GM21367 (cell line): ENCODE measurements around the gene TESMIN.

Experiments
- ATAC-seq: cut with Tn5 transposase; IDR thresholded peaks from one replicate; pipeline ENCODE4 v1.9.1; 2021; ENCODE audit not compliant: unreplicated experiment

TESMIN gene

DNA sequence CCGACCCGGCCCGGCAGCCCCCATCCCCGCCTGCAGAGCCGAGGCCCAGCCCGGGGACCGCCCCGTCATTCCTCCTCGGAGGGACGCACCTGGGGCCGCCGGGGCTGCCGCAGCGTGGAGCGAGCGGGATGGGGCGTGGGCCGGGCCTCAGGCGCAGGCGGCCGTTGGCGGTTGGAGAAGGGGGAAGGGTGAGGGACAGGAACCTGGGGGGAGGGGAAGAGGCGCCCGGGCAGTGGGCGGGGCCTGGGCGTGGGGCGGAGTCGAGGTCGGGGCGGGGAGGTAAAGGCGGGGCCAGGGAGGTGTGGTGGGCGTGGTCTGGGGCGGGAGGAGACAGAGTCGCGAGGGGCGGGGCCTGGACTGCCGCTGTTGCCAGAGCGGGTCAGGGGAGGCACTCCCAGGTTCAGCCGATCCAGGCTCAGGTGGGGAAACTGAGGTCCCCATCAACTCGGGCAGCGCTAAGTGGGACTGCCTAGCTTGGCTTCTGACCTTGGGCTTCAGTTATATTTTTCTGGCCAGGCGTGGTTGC lies at the start of gene TESMIN:
TESMIN (minus strand) TSS at position 190 of the 526 bp plus-strand sequence. CDS start 860 bp downstream, outside the sequence.
- no peak for ATAC-seq

DNA sequence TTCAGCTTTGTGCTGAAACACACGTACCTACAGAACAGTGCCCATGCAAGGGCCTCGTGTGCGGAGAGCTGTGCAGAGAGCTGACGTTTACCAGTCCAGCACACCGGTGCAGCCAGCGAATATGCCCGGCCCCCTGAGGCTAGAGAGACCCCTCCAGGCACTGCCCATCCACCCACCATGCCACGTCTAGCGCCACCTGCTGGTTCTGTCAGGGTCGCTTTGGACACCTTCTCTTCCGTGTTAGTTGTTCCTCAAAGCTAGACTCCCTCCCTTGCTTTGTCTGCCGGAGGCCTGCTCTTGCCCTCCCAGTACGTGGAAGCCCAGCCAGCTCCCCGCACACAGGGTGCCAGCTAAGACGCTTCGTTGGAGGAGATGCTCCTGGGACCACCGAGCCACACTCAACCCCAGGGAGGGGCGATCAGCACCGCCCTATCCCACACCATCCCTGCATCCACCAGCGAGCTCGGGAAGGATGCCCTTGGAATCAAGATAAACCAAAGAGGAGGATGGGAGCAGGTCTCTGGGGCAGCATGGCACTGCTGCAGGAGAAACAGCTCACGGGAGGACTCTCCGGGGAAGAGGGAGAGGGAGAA lies 47.0 kb upstream of the TESMIN start:
- no peak for ATAC-seq

DNA sequence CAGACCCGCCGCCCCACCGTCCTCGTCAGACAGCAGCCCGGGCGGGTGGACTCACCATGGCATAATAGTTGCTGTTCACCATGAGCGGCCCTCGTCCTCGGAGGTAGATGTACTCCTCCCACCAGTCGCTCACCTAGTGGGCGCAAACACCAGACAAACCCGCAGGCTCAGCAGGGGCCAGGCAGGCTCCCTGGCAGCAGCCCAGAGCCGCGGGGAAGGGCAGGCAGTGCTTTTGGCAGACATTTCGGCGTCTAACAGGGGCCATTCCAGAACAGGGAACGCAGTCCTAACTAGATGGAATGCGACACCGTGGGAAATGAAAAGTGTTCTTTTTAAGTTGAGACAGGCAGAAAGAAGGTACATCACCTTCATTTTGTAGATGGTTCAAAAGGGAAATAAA lies 45.5 kb upstream of the TESMIN start:
- no peak for ATAC-seq

DNA sequence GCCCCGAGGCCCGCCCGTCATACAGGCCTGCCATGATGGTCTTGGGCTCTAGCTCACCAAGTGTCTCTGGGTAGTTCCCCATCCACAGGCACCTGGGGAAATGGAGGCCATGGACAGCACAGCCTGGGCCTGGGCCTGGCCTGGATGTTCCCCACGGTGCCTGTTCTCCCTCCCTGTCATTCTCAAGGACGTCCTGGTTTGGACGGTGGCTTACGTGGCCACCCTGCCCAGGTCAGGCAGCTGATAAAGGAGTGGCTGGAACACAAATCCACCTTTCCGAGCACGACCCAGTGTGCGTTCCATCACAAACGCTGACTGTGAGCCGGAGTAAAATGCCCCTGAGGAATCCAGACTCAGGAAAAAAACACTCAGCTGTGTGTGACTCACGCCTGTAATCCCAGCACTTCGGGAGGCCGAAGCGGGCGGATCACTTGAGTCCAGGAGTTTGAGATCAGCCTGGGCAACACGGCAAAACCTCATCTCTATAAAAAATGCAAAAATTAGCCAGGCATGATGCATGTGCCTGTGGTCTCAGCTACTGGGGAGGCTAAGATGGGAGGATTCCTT lies 41.2 kb upstream of the TESMIN start:
- ATAC-seq, result no peak

DNA sequence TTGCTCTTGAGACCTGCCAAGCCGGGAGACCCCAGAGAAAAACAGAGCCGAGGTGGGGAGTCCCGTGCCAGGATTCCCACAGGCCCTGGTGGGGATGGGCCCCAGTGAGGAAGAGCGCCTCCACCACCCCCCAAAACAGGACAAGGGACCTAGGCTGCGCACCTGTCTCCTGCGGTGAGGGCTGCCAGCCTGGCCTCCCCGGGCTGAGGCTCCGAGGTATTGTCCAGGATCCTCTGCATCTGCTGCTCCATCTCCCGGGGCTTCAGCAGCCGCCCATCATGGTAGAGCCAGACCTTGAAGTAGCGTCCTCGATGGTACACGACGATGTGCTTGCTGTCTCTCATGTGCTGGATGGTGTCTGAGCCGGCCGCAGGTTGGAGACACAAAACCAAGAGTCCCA lies 33.3 kb upstream of the TESMIN start:
- ATAC-seq, result no peak

DNA sequence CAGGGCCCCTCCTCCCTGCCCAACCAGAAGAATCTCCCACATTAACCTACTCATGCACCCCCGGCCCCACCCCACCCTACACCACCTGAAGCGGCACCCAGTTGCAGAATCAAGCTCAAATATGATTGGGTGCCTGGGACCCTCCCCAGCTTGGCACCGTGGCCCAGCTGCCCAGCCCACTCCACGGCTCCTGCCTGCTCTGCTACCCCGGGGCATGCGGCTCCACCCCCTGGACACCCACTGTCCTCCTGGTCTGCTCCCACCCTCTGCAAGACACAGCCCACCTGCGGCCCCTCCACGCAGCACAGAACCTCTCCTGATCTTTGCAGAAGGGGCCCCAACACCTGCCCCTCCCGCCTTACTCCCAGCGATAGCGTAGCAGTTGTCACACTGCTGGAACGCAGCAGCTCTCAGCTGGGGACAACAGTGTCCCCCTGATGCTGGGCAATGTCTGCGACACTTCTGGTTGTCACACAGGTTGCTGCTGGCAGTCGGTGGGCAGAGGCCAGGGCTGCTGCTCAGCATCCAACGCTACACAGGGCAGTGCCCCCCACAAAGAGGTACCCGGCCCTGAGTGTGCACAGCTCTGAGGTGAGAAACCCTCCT lies 32.0 kb upstream of the TESMIN start:
- ATAC-seq, result no peak

GRCh38 chr11:68782711-68783110 lies 31.4 kb upstream of the TESMIN start:
- ATAC-seq, result no peak

DNA sequence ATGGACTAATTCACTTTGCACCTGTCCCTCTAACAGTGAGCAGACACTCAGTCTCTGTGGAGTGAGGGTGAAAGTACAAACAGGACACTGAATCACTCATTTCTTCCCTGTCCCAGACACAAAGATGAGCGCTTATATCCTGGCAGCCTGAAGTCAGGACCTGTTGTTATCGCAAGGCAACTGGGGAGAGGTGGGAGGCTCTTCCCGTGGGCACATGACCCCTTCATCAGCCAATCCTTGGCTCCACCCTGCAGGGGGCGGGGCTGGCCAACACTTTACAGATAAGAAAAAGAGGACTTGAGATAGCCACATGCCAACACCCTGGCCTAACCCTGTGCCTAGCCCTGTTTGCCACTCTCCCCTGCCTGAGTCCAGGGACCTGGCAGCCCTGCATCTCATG lies 29.5 kb upstream of the TESMIN start:
- ATAC-seq, result no peak

DNA sequence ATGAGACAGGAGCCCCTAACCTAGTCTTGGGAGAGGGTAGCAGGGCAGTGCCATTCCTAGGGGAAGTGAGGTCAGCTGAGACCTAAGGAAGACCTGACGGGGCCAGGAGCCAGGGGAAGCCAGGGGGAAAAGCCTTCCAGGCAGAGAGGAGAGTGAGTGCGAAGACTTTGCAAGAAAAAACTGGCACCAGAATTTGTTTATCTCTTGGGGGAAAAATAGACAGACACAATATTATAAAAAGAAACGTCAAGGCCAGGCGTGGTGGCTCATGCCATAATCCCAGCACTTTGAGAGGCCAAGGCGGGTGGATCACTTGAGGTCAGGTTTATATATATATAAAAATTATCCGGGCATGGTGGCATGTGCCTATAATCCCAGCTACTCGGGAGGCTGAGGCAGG lies 26.9 kb upstream of the TESMIN start:
- ATAC-seq, result no peak

GRCh38 chr11:68776442-68777235 lies 25.3 kb upstream of the TESMIN start:
- ATAC-seq, result no peak

DNA sequence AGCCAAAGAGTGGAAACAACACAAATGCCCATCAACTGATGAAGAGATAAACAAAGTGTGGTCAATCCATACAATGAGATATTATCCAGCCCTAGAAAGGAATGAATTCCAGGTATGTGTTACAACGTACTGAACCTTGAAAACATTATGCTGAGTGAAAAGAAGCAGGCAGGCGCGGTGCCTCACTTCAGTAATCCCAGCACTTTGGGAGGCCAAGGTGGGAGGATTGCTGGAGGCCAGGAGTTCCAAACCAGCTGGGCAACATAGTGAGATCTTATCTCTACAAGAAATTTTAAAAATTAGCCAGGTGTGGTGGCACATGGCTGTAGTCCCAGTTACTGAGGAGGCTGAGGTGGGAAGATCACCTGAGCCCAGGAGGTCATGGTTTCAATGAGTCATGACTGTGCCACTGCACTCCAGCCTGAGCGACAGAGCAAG lies 24.6 kb upstream of the TESMIN start:
- no peak for ATAC-seq

DNA sequence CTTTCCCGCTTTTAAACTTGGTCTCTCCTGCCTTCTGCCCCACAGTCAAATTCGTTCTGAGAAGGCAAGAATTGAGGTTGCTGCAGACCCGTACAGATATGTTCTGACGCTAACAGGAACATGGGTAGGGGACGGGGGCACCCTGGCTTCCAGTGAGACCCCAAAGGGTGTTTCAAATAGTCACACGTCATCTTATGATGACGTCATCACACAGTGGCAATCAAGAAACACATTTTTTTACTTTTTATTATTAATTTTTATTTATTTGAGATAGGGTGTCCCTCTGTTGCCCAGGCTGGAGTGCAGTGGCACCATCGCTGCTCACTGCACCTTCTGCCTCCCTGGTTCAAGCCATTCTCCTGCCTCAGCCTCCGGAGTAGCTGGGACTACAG lies 22.9 kb upstream of the TESMIN start:
- no peak for ATAC-seq

GRCh38 chr11:68773521-68774193 lies 22.3 kb upstream of the TESMIN start:
- no peak for ATAC-seq

- ATAC-seq, result no peak
Observed at GRCh38 chr11:68772936-68773335, 21.6 kb upstream of the TESMIN start.

GRCh38 chr11:68770781-68771180 lies 19.5 kb upstream of the TESMIN start:
- no peak for ATAC-seq

GRCh38 chr11:68767672-68768071 lies 16.4 kb upstream of the TESMIN start:
- ATAC-seq, result no peak

DNA sequence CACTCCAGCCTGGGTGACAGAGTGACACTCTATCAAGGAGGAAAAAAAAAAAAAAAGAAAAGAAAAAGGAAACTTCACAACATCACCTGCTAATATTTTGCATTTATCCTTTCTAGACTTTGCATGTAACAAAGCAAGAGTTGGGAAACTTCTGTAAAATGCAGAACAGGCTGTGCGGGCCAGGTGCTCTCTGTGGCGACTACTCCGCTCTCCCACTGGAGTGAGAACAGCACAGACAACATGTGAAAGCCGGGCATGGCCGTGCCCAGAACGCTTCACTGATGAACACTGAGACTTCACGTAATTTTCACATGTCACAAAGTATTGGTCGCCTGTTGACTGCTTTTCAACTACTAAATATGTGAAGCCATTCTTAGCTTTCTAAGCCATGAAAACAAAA lies 15.5 kb upstream of the TESMIN start:
- ATAC-seq, result no peak

- ATAC-seq, result no peak
Observed at GRCh38 chr11:68764746-68765145, 13.4 kb upstream of the TESMIN start.

DNA sequence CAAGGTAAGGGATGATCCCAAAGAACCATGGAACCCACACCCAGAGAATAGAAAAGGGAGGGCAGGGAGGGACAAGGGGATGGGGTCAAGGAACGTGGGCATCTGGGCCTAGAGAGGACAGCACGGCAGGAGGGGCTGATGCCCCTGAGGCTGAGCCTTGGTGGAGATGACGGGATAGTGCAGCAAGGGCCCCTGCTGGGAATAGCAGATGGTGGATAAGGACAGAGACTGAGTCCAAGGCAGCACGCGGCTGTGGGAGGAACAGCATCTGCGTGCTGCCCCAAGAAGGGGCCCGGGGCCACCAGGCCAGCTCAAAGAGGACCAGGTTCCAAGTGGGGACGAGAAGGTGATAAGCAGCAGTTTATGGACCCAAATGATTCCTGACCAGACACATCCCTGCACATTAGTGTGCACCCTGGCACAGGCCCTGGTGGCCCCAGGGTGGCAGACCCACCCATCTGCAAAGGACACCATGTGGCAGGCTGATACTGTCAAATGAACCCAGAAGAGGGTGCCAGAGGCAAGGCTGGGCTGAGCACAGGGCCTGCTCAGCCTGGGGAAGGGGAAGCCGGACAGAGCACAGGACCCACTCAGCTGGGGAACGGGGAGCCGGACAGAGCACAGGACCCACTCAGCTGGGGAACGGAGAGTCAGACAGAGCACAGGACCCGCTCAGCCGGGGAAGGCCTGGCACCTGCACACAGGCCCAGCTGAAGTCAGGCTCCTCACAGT lies 12.8 kb upstream of the TESMIN start:
- no peak for ATAC-seq

- ATAC-seq, result no peak
Observed at GRCh38 chr11:68763181-68763721, 11.9 kb upstream of the TESMIN start.
